UCSD-AML1 (cell line): ENCODE results near the gene SHC4.
"Not testable (repeated sequence)": the region's sequence is repeated elsewhere in the genome, so short reads cannot be mapped to it uniquely, and the experiment has no call there.

Experiments
- DNase-seq: peaks from one replicate; lab custom pipeline; 2025; ENCODE audit not compliant: unreplicated experiment; lab: John Stamatoyannopoulos, UW

SHC4 gene

DNA sequence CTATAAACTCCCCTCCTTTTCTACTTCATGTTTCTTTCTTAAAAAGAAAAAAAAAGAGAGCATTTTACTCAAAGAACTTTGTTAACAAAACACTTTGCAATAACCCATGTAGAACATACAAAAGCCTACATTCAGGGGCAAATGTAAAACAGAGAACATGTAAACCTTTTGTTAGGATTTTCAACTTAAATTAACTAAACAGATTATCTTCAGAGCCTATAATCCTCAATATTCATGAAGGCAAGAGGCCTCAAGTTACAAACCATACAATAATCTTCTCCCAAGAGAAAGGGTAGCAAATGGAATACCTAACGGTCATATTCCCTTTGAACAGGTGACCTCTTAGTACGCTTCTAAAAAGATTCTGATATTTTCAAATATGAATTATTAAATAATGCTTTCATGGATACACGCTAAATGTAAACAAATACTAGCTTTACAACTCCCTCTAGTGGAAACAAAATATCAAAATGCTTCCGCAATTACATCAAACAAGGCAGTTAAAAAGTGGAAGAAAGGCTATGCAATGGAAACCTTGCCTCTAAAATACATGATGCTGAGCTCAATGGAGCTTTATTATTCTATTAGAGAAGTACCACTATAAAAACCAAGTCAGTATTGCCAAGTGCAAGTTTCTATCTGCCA lies 162.8 kb downstream of the SHC4 start:
- DNase-seq, result no peak

DNA sequence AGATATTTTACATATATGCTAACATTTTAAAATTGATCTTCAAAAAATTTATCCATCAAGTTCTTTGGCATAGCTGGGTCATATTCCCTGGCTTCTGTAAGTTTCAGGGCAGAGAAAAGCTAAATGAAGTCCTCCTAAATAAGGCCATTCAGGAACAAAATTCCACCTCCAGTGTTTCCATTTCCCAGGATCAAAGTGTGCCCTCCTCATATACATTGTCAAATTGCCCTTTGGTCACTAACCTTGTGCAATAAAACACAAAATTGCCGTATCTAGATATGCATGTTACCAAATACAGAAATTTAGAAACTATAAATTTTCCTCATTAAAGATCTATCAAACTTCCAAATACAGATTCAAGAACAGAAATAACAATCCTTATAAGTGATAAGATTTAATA lies 163.5 kb downstream of the SHC4 start:
- DNase-seq, result no peak

DNA sequence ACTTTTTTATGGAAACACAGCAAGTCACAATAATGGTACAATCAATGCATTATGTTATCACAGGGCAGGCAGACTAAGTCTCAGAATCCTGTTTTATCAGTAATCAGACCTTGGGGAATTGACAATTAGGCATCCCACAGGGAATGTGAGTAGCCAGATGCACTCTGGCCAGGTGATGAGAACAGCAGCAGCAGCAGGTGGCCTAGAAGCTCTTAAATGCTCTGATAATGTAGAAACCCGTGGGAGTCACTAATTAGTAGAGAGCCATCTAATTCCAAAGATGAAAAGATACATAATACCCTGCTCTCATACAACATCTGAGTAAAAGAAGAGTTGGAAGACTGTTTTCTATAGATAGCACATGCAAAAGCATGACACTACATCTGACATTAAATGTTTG lies 165.4 kb downstream of the SHC4 start:
- no peak for DNase-seq

DNA sequence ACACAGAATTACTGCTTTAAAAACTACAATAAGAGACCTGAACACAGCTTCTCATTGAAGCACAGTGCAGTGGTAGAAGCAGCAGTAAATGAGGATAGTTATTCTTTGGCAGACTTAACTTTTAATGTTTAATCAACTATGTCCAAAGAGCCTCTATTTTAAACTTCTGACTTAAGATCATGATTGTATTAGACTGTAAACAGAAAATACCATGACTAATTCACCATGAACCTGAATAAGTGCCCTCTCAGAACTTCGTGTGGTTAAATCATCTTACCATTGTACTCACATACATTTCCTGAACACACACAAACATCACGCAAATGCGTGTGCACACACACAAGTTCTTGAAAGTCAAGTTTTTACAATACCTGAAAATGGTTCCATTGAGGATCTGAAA lies 166.8 kb downstream of the SHC4 start:
- DNase-seq, result no peak

DNA sequence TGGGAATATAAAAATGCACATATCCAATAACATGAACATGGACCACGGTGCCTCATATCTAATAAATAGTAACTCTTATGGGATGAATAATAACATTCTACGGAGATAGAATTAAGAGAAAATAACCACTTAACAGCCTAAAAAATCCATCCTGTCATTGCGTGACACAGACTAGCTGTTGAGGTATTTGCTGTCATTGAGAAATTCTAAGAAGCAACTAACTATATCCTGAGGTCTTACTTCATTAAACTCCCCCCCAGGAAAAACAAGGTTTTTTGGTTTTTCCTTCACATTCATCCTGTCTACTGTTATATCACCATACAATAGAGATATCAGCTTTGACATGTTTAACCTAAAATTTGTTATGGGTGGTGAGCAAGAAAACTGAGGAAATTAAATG lies 167.2 kb downstream of the SHC4 start:
- no peak for DNase-seq

DNA sequence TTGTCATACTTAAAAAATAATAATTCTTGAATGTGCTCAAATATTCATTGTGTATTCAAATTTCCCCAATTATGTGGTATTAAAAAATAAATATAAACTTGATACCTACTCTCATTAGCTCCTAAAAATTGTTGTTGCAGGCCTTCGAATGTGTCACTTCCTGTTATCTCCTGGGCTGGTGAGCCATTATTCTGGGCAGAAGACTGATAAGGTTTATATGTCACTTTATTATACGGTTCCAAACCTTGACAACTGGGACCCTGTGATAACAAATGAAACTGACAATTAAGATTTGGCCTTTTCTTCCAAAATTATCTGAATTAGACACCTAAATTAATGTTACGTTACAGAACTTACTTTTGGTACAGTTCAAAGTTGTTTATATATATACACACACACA lies 167.8 kb downstream of the SHC4 start:
- no peak for DNase-seq

DNA sequence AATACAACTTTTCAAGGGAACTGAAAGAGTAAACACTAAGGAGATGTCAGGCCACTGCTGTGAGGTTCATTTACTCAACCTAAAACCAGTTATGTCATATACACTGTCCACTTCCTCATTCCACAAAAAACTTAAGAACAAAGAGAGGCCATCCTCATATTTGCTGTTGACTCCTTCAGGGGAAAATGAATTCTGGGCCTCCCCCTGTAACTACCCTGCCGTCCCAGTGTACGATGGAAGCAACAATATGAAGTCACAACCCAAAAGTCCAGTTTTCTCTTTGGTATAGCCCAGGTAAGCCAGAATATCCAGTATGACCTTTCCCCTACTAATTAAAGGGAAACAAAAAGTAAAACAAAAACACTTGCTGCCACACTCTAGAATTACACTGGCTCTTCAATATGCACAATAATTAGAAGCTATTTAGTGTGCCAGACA lies 169.0 kb downstream of the SHC4 start:
- peak; percentile 29 for DNase-seq

DNA sequence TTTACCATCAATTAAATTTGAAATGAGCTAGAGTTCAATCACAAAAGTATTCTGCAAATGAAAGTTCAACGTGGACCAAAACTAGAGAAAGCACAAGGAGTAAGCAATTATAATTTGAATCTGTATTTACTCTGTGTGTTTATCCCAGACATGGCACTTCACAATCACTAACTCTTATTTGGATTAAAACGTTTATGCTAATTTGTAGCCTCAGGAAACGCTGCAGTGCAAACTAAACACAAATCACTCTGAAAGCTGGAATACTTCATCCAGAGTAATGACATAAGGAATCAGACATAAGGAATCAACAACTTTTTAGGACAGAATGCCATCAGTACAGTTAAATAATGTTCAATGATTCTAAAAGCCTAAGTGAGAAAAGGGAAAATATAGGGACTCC lies 171.3 kb downstream of the SHC4 start:
- no peak for DNase-seq

DNA sequence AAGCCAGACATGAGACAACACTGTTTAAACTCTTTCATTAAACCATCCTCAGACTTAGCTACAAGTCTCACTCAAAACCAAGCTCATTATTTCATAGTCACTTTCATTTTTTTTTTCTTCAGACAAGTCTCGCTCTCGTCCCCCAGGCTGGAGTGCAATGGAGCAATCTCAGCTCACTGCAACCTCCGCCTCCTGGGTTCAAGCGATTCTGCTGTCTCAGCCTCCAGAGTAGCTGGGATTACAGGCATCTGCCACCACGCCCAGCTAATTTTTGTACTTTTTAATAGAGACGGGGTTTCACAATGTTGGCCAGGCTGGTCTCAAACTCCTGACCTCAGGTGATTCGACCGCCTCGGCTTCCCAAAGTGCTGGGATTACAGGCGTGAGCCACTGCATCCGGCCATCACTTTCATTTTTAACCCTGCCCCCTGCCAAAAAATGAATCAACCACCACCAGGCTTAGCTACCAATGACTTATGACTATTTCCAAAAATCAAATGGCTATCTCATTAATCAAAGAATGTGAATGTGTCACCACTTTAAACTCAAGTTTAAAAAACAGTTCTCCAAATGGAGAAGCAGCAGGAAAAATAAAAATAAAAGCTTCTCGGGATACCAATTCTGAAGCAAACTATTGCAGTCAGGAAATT lies 173.1 kb downstream of the SHC4 start:
- DNase-seq, result not testable (repeated sequence)

DNA sequence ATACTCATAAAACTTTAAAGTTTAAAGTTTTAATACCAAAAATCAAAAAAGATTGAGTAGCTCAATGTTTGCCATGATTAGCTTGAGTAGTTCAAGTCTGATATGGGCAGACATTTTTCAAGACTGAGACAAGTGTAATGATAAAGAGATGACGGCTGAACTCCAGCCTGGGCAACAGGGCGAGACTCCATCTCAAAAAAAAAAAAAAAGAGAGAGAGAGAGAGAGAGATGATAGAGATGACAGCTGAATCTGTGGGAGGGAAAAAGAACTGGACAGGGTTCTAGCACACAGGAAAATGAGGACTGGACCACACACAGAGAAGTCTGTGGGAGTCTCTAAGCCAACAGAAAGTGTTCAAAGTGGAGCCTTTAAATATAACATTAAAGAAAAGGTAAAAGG lies 178.0 kb downstream of the SHC4 start:
- no peak for DNase-seq

DNA sequence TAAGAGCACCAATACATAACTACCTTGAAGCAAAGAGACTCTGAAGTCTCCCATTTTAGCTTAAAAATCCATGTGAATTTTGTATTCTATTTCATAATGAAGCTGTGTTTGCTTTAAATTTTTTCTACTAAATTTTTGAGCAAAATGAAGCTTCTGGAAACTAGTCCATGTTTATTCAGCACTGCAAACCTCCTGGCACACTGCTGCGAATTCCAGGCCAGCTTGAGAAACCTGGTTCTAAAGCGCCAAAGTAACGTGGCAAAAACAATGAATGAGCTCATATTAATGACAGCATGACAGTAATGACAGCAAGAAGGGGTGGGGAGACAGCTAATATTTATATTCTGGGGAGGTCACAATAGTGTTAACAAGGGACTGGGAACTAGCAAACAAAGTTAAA lies 178.5 kb downstream of the SHC4 start:
- DNase-seq, result no peak

DNA sequence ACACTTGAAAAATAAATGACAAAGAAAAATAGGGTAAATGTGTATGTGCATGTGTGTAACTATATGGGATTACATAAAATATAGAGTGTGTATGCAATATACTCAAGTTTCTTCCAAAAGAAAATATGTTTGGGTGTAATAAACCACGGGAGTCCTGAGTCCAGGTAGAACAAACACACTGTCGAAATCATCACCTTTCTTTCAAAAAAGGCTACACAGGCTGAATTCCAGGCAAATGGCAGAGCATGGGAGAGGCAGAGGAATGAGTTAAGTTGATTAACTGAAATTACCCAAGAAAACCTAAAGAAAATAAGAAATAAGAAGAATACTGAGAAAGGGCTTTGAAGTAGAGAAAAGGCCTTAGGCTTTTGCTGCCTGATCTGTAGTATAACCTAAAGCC lies 179.0 kb downstream of the SHC4 start:
- no peak for DNase-seq

DNA sequence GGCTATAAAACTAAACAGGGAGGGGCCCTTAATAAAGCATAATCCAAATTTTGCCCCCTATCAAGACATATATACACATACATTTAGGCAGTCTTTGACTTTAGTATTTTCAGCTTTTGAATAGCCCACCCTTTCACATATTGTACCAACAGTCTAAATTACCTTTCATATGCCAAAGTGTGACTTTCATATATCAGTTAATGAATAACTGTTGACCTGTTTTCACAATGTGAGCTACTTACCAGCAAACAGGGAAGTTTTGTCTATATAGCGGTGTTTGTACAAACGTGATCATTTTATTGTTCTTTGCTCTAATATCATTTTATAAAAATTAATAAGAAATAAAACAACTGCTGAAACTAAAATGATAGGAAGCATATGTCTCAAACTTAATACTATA lies 180.8 kb downstream of the SHC4 start:
- DNase-seq, result no peak

DNA sequence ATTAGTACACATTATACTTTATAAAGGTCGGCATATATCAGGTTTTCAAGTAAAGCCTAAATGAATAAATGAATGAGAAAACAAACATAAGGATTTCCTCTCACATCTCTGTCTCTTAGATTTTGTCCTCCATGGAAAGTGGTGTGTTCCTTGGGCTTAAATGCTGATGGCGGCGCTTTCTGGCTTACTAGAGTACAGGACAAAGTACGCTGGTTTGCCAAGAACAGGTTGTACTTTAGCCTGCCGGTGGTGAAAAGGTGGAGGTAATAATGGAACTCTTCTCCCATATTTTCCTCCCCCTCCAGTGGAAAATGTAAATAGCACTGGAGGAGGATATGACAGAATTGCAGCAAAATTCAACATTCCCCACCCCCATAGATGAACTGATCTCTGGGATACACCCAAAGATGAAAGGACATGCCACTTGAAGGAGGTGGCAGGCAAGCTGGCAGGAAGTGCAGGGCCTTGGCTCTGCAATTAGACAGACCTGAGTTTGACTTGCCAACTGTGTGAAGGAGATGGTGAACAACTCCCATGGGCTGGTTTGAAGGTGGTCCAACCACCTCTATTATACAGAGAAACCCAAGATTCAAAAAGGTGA lies 182.1 kb downstream of the SHC4 start:
- DNase-seq, result no peak

DNA sequence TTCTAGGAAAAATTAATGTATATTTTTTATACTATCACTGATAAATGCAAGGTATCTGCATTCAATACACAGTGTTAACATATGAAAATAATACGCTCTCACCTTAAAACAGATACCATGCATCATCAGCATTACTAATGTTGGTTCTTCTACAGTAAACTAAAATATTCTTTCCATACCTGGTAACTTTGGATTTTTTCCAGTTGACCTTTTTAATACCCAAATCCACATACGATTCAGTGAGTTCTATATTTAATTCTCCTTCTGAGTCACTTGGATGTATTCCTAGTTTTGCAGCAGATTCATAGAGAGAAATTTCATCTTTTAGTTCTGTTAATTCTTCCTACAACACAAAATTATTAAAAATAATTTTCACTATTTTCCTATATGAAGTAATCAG lies 182.7 kb downstream of the SHC4 start:
- no peak for DNase-seq

DNA sequence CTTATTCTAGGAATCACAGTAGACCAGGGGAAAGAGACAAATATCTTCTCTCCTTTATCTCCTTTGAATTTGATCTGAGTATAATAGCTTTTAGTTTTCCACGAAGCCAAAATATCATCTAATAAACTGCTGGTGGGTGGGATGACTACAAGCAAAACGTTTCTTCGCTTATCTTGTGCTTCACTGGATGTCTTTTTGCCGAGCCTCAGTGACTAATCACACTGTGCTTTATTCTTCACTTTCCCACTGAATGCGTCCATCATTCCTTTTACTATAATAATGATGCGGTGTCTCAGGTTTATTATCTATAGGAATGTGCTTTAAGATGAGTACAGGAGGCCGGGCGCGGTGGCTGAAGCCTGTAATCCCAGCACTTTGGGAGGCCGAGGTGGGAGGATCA lies 185.4 kb downstream of the SHC4 start:
- DNase-seq, result no peak

DNA sequence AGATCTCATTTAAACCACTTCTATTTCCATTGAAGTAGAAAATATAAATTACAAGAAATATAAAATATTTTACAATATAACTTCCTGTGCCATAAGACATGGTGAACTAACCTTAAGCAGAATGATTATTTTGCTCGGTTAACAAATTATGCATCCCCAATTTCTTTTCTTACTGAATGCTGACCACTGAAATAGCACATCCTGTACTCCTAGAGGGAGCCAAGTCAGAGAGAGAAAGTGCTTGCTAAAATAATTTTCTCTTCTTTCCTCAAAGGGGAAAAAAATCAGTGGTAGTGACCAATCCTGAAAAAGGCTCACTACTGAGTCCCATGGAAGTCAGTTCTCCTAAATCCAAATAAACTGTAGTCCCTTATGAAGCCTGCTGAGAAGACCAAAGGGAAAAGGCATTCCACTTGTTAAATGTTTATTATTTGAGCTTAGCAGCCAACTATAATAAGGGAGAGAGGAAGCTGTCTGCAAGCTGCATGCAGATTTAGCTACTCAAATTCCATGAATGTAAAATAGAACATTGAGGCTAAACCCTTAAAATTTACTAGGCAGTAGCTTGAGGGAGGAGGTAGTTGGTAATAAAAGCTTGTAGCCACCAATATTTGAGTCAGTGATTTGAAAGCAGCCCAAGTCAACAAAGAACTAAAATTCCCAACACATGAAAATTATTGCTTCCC lies 185.9 kb downstream of the SHC4 start:
- DNase-seq, result no peak

DNA sequence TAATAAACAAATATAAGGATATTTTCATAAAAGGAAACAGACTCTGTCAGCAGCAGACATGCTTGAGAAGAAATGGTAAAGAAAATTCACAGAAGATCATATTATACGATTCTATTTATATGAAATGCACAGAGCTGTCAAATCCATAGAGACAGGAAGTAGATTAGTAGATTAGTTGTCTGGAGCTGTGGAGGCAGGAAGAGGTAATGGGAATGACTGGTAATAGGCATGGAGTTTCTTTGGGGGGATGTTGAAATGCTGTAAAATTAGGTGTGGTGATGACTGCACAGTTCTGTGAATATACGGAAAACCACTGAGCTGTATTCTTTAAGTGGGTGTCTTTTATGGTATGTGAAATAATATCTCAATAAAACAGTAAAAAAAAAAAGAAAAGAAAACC lies 188.2 kb downstream of the SHC4 start:
- no peak for DNase-seq

DNA sequence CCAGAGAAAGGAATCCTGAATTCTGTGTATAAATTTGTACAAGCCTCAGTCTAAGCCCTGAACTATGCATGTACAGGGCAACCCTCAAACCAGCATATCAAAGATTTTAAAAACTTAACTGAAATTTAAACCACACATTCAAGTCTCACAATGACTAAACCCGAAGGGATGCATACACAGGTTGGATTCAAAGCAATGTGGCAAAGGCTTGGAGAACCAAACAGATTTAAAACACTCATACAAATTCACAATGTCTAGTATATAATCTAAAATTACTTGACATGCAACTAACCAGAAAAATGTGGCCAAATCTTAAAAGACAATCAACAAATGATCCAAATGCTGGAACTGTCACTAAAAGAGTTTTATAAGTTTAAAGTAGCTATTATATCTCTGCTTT lies 189.2 kb downstream of the SHC4 start:
- DNase-seq, result no peak
